HepG2 (cell line): ENCODE measurements around the gene AMOTL2. TPM values are rescaled to one million over a fixed set of nuclear protein-coding genes. Genes with fewer than 3 reads are reported as not detected.

Source experiments
- EP300 ChIP-seq, 3 experiments: sonication (generic) in 1 of 3; formaldehyde crosslinking in 1 of 3; IDR thresholded peaks; 2 replicates each; pipeline versions ENCODE4 v1.5.1 to v1.6.1; 2011 to 2020; ENCODE audit warnings: low read depth in 2 of 3, low read length in 2 of 3, borderline replicate concordance in 1 of 3, improper control_type of control experiment in 1 of 3, mild to moderate bottlenecking in 1 of 3, missing genetic modification reagents in 1 of 3, moderate library complexity in 1 of 3
- GATAD1 ChIP-seq: IDR thresholded peaks from 2 replicates; pipeline ENCODE4 v1.6.1; 2016; ENCODE audit warnings: missing genetic modification reagents, missing compliant biosample characterization
- ISL2 ChIP-seq: sonication (generic); formaldehyde crosslinking; IDR thresholded peaks from 2 replicates; pipeline ENCODE4 v1.5.0; 2020; ENCODE audit warnings: missing genetic modification reagents
- MBD4 ChIP-seq: IDR thresholded peaks from 2 replicates; pipeline ENCODE4 v1.6.1; 2012; ENCODE audit warnings: low read length, inconsistent platforms, borderline replicate concordance
- NAIF1 ChIP-seq: sonication (generic); formaldehyde crosslinking; IDR thresholded peaks from 2 replicates; pipeline ENCODE4 v1.5.0; 2020; ENCODE audit warnings: mild to moderate bottlenecking, missing genetic modification reagents, borderline replicate concordance
- NFE2 ChIP-seq: sonication (generic); formaldehyde crosslinking; IDR thresholded peaks from 2 replicates; pipeline ENCODE4 v1.4.0; 2020; ENCODE audit warnings: missing genetic modification reagents
- NR2F6 ChIP-seq, 2 experiments: IDR thresholded peaks; 2 replicates each; pipeline ENCODE4 v1.6.1; 2016; ENCODE audit warnings: antibody characterized with exemption in 1 of 2, mild to moderate bottlenecking in 1 of 2
- PHF8 ChIP-seq: sonication (generic); formaldehyde crosslinking; IDR thresholded peaks from 2 replicates; pipeline ENCODE4 v1.5.0; 2020; ENCODE audit warnings: missing genetic modification reagents
- PITX1 ChIP-seq: sonication (generic); formaldehyde crosslinking; IDR thresholded peaks from 2 replicates; pipeline ENCODE4 v1.5.1; 2020; ENCODE audit warnings: mild to moderate bottlenecking, missing genetic modification reagents
- RFXAP ChIP-seq: sonication (generic); formaldehyde crosslinking; IDR thresholded peaks from 2 replicates; pipeline ENCODE4 v1.4.0; 2020; ENCODE audit warnings: missing genetic modification reagents, borderline replicate concordance
- SP4 ChIP-seq: sonication (generic); formaldehyde crosslinking; IDR thresholded peaks from 2 replicates; pipeline ENCODE4 v1.8.1; 2023; ENCODE audit warnings: mild to moderate bottlenecking, missing genetic modification reagents
- ZBTB34 ChIP-seq: sonication (generic); formaldehyde crosslinking; IDR thresholded peaks from 2 replicates; pipeline ENCODE4 v1.8.0; 2022; ENCODE audit warnings: mild to moderate bottlenecking, missing genetic modification reagents
- ZBTB7A ChIP-seq: sonication (generic); formaldehyde crosslinking; IDR thresholded peaks from 2 replicates; pipeline ENCODE4 v1.8.0; 2022; ENCODE audit warnings: mild to moderate bottlenecking, missing genetic modification reagents
- ZFX ChIP-seq: sonication (generic); formaldehyde crosslinking; IDR thresholded peaks from 2 replicates; pipeline ENCODE4 v1.4.0; 2020; ENCODE audit warnings: mild to moderate bottlenecking, low read depth, missing genetic modification reagents, moderate library complexity
- ZNF274 ChIP-seq: sonication (generic); formaldehyde crosslinking; IDR thresholded peaks from 2 replicates; pipeline ENCODE4 v1.5.1; 2020; ENCODE audit warnings: mild to moderate bottlenecking, missing genetic modification reagents
- polyA plus RNA-seq, 8 experiments: library from polyadenylated mRNA; depleted of rRNA in 3 of 8; stranded (reverse) in 7 of 8; unstranded in 1 of 8; fragments of >200 nt; fragmentation: Illumina TruSeq in 4 of 8; extraction: Trizol in 4 of 8; gene quantifications; 2 replicates each; pipeline versions ENCODE4 v1.2.1 to v1.2.3, GENCODE V29; 2011 to 2016; ENCODE audit warnings: low read depth in 4 of 8, missing spikeins in 1 of 8, mixed read lengths in 1 of 8; ENCODE audit not compliant: insufficient read depth in 1 of 8
- total RNA-seq, 5 experiments: library from RNA; depleted of rRNA; stranded (reverse); fragments of >200 nt; fragmentation: Illumina TruSeq; extraction: Trizol; gene quantifications; 2 replicates each; pipeline ENCODE4 v1.2.3, GENCODE V29; 2016; ENCODE audit warnings: low read depth in 1 of 5
- TF ChIP-seq, protein P1 (sequence below): sonication (generic); formaldehyde crosslinking; IDR thresholded peaks from 2 replicates; pipeline ENCODE4 v1.5.1; 2020; ENCODE audit warnings: missing genetic modification reagents, mild to moderate bottlenecking, borderline replicate concordance
- TF ChIP-seq, protein P2 (sequence below): sonication (generic); formaldehyde crosslinking; conservative IDR thresholded peaks from 2 replicates; pipeline ENCODE4 v1.8.0; 2022; ENCODE audit warnings: missing genetic modification reagents
- TF ChIP-seq, protein P3 (sequence below): sonication (generic); formaldehyde crosslinking; IDR thresholded peaks from 2 replicates; pipeline ENCODE4 v1.5.1; 2020; ENCODE audit warnings: mild to moderate bottlenecking, missing genetic modification reagents, moderate library complexity
- TF ChIP-seq, protein P4 (sequence below): fragments of 450-650 bp; IDR thresholded peaks from 2 replicates; pipeline ENCODE4 v1.6.1; 2017

AMOTL2 gene
- total and polyA plus RNA-seq, 2 of the 13 experiments (the other 11 are each of a cell fraction or from before 2014, with no cell fraction given), result 17.3 to 18.5 TPM

GRCh38 chr3:134309987-134310700, 64.1 kb downstream of the AMOTL2 start (continued):
- TF ChIP-seq EP300 (IDR thresholded peaks at IDR 0.05; ENCODE audit: low read depth in 2 of 2, low read length in 2 of 2) (peak in 1 of 2 experiments; percentile 74; a peak in 2 of 4 replicates), EP300 (CRISPR knock-in tag; IDR thresholded peaks at IDR 0.05; ENCODE audit: borderline replicate concordance) (no peak), RFXAP (0 out of 2 replicates have a peak, but pooled peaks have one; percentile 32), ISL2 (CRISPR knock-in tag) (peak; percentile 16; the same call in 1 of the 2 replicates), MBD4 (no peak), SP4 (CRISPR knock-in tag) (no peak), ZNF274 (no peak), PITX1 (no peak), GATAD1 (CRISPR knock-in tag) (0 out of 2 replicates have a peak, but pooled peaks have one; percentile 28), PHF8 (CRISPR knock-in tag) (peak; percentile 22; the same call in 1 of the 2 replicates), ZFX (CRISPR knock-in tag) (no peak), ZBTB34 (CRISPR knock-in tag) (no peak), NR2F6 (IDR thresholded peaks at IDR 0.05) (peak; percentile 44; the same call in 1 of the 2 replicates), NR2F6 (CRISPR knock-in tag; IDR thresholded peaks at IDR 0.05) (0 out of 2 replicates have a peak, but pooled peaks have one; percentile 41), NFE2 (CRISPR knock-in tag) (no peak), NAIF1 (CRISPR knock-in tag) (no peak), ZBTB7A (CRISPR knock-in tag) (no peak)
- TF ChIP-seq, protein P1, sequence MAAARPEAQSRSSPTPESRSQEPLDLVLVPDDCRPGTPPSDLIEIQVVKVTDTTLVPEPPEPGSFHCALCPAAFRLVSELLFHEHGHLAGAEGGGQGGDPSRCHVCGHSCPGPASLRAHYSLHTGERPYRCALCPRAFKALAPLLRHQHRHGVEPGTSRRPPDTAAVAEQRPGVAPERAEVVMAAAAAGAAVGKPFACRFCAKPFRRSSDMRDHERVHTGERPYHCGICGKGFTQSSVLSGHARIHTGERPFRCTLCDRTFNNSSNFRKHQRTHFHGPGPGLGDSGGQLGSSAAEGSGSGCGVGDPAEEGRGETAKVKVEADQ (CRISPR knock-in tag), result no peak
- TF ChIP-seq, protein P2, sequence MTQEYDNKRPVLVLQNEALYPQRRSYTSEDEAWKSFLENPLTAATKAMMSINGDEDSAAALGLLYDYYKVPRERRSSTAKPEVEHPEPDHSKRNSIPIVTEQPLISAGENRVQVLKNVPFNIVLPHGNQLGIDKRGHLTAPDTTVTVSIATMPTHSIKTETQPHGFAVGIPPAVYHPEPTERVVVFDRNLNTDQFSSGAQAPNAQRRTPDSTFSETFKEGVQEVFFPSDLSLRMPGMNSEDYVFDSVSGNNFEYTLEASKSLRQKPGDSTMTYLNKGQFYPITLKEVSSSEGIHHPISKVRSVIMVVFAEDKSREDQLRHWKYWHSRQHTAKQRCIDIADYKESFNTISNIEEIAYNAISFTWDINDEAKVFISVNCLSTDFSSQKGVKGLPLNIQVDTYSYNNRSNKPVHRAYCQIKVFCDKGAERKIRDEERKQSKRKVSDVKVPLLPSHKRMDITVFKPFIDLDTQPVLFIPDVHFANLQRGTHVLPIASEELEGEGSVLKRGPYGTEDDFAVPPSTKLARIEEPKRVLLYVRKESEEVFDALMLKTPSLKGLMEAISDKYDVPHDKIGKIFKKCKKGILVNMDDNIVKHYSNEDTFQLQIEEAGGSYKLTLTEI, result no peak
- TF ChIP-seq, protein P3, sequence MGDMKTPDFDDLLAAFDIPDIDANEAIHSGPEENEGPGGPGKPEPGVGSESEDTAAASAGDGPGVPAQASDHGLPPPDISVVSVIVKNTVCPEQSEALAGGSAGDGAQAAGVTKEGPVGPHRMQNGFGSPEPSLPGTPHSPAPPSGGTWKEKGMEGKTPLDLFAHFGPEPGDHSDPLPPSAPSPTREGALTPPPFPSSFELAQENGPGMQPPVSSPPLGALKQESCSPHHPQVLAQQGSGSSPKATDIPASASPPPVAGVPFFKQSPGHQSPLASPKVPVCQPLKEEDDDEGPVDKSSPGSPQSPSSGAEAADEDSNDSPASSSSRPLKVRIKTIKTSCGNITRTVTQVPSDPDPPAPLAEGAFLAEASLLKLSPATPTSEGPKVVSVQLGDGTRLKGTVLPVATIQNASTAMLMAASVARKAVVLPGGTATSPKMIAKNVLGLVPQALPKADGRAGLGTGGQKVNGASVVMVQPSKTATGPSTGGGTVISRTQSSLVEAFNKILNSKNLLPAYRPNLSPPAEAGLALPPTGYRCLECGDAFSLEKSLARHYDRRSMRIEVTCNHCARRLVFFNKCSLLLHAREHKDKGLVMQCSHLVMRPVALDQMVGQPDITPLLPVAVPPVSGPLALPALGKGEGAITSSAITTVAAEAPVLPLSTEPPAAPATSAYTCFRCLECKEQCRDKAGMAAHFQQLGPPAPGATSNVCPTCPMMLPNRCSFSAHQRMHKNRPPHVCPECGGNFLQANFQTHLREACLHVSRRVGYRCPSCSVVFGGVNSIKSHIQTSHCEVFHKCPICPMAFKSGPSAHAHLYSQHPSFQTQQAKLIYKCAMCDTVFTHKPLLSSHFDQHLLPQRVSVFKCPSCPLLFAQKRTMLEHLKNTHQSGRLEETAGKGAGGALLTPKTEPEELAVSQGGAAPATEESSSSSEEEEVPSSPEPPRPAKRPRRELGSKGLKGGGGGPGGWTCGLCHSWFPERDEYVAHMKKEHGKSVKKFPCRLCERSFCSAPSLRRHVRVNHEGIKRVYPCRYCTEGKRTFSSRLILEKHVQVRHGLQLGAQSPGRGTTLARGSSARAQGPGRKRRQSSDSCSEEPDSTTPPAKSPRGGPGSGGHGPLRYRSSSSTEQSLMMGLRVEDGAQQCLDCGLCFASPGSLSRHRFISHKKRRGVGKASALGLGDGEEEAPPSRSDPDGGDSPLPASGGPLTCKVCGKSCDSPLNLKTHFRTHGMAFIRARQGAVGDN, result no peak
- TF ChIP-seq, protein P4, sequence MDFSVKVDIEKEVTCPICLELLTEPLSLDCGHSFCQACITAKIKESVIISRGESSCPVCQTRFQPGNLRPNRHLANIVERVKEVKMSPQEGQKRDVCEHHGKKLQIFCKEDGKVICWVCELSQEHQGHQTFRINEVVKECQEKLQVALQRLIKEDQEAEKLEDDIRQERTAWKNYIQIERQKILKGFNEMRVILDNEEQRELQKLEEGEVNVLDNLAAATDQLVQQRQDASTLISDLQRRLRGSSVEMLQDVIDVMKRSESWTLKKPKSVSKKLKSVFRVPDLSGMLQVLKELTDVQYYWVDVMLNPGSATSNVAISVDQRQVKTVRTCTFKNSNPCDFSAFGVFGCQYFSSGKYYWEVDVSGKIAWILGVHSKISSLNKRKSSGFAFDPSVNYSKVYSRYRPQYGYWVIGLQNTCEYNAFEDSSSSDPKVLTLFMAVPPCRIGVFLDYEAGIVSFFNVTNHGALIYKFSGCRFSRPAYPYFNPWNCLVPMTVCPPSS, result no peak
